Stimulated activated CD4-positive, alpha-beta T cell treated with anti-CD3 and anti-CD28 coated beads, TNF-alpha, amount 100 ng/mL, for 1 hour (primary cell): ENCODE measurements around the gene FTO.

Experiments
- DNase-seq, 3 donors: peaks; one replicate each; pipeline ENCODE4 v3.0.0-alpha.2; 2020; ENCODE audit warnings: low read depth in 3 of 3, low spot score in 1 of 3

Gene FTO

DNA sequence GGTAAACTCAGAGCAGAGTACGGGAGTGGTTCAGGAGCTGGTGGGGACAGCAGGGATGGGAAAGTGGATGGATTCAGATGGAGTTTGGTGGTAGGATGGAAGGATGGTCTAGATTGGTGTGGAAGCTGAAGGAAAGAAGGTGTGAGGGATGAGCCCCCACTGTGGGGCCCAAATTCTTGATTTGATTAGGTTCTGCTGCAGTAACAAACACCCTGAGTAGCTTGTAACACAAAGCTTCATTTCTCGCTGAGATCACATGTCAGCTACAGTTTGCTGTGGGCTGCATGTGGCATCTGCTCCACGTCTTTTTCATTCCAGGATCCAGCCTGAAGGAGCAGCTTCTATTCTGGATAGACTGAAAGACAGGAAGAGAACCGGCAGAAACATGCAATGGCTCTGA, 438.8 kb downstream of the FTO start:
- DNase-seq: no peak

- DNase-seq: no peak
Measured at GRCh38 chr16:54143410-54143809, 439.5 kb downstream of the FTO start.

GRCh38 chr16:54143934-54144571, 440.1 kb downstream of the FTO start:
- no peak for DNase-seq

GRCh38 chr16:54144572-54144947, 440.6 kb downstream of the FTO start:
- no peak for DNase-seq

DNA sequence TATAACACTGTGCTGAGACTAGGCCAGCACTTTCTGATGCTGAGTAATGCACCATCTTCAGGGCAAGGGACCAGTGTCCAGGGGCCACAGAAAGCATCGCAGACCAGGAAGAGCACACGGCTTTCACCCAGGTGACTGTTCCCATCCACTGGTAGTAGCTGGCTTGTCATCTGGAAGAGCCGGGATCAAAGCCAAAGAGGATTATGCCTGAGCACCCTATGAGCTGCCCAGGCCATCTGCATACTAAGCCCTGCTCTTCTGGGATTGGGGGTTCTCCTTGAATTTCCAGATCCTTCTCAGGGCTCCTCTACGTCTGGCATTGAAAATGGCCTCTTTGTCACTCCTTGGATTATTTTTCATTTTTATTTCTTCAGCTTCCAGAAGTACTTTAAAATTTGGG, 441.9 kb downstream of the FTO start:
- DNase-seq: no peak

DNA sequence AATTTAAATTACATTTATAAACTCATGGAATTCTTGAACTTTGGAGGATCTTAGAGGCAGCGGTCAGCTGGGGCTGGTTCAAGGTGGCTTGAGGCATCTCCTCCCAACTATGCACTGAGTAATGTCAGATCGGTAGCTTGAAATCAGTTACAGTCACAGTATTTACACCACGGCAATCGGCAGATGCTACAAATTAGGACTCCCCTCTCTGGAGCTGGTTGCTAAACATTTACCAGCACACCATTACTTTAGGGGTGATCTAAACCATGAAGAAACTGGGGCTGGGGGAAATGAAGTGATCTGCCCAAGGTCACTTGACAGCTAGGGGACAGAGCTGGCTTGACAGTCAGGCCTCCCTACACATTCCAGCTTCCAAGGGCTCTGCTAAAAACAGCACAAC, 445.0 kb downstream of the FTO start:
- DNase-seq: no peak

DNA sequence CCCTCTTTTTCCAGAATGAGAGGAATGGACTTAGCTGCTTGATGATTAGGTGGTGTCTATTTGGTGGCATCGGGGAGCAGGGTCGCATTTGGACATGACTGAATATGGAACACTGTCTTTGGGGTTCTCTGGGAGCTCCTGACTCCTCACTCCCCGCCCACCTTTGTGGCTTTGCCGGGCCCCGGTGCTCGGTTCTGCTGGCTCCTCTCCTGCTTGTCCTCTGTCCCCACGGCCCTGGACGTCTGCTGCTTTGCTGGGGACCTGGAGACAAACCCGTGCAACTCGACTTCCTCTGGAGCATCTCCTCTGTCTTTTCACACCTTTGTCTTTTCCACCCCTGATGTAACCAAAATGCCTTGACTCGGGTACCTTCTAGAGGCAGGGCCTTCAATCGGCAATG, 446.9 kb downstream of the FTO start:
- no peak for DNase-seq

DNA sequence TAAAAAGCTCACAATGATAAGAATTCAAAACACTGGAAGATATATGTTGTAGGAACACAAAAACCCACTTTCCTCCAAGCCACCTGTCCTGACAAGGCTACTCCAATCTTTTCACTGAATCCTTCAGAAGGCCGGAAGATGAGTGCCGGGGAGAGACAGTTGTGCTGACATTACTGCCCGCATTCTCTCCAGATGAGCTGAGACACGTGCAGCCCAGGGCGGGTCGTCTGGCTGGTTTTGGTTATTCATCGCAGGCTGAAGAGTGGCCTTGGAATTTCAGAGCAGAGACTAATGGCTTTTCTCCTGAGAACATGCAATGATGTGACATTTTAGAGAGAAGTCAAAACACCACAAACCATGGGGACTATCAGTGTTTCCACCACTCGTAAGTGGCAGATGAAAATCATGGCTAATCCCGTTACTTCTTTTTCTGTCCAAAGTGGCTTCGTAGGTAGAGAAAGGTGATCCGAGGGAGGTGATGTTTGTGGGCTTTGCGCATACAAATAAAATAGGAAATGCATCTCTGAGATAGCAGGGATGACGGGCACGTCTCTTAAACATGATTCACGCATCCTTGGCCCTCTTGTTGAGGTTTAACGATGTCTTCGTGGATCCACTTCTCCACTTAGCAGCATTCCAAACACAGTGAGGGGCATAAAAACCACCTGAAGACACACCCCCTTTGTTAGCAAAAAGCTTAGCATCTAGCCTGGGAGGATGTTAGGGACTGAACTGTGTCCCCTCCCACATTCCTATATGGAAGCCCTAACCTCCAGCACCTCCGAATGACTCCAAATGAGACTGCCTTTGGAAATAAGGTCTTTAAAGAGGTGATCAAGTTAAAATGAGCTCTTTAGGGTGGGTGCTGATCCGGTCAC, 448.6 kb downstream of the FTO start:
- no peak for DNase-seq

DNA sequence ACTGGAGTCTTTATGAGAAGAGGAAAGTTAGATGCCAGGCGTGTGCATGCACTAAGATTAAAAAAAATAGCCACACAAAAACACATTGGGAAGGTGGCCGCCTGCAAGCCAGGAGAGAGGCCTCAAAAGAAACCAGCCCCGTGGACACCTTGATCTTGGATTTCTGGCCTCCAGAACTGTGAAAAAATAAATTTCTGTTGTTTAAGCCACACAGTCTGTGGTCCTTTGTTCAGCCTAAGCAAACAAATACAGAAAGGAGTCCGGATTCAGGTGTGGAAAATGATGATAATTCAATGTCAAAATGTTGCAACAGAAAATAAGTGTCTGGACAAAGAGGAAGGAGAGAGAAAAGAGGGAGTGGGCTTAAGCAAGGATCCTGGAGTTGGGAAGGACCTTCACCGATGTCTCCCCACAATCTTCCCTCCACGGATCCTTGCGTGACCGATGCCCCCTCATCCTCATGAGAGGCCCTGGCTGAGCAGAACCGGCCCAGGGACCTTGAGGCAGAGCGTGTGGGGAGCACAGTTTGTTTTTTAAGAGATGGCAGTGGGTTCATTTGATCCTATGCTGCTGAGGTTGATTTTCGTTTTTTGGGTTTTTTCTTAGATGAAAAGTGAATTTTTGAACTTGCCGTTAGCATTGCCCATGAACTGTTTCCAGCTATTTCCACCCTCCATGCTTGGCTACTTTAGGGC, 449.4 kb downstream of the FTO start:
- DNase-seq: no peak

DNA sequence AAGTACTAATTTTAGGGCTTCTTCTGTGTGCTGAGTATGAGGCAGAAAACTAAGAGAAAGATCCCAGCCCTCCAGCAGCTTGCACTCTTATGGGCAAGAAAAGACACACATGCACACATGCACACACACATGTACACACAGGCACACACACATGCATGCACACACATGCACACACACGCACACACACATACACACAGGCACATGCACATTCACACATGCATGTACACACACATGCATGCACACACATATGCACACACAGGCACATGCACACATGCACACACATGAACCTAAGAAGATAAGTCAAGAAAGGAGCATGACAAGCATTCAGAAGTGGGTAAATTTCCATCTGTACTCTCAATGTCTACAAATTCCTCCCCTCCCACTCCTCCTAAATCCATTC, 452.4 kb downstream of the FTO start:
- DNase-seq: no peak

DNA sequence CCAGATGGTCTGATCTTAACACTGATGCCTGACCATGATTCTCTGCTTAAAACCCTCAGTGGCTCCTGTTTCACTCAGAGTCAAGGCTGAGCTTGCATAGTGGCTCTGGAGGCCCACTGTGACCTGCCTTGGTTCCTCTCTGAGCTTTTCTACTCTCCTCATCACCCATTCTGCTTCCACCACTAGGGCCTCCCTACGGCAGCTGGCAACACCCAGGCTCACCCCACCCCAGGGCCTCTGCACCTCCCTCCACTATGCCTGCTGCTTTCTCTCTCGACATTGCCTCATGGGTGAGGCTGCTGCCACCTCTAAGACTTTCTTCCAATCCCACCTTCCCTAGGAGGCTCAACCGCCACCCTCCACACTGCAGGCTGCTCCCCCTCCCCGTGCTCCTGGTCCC, 455.0 kb downstream of the FTO start:
- DNase-seq: no peak

DNA sequence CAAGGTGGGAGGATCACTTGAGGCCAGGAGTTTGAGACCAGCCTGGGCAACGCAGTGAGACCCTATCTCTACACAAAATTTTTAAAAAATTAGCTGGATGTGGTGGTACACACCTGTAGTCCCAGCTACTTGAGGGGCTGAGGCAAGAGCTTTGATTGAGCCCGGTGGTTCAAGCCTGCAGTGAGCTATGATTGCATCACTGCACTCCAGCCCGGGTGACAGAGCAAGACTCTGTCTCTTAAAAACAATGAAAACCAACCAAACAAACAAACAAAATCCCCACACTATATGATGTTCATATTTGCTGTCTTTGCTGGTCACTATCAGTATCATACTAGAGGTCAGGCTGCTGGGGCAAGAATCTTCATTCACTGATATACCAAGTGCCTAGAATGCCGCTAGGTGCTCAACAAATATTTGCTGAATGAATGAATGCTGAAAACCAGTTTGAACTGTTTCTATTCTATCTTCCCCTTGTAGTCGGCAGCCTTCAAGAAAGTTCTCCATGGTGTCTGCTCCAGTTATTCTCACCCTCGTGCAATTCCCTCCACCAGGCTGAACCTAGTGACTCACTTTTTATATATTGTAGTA, 455.6 kb downstream of the FTO start:
- DNase-seq: no peak

DNA sequence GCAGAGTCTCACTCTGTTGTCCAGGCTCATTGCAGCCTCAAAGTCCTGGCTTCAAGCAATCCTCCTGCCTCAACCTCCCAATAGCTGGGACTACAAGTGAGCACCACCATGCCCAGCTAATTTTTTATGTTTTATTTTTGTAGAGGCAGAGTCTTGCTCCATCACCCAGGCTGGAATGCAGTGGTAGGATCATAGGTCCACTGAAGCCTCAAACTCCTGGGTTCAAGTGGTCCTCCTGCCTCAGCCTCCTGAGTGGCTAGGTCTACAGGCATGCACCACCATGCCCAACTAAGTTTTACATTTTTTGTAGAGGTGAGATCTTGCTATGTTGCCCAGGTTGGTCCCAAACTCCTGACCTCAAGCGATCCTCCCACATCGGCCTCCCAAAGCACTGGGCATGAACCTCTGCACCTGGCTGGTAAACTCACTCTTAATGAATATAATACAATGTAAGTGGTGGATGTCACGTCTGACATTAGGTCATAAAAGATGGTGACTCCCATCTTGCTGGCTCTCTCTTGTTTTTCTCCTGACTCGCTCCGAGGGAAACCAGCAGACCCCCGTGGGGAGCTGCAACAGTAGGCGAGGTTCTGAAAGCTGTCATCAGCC, 456.4 kb downstream of the FTO start:
- no peak for DNase-seq

- DNase-seq: no peak
Measured at GRCh38 chr16:54160939-54161897, 457.3 kb downstream of the FTO start.

GRCh38 chr16:54163197-54163843, 459.4 kb downstream of the FTO start:
- DNase-seq: no peak

- DNase-seq: no peak
Measured at GRCh38 chr16:54164789-54165173, 460.8 kb downstream of the FTO start.

GRCh38 chr16:54165174-54165911, 461.4 kb downstream of the FTO start:
- no peak for DNase-seq

GRCh38 chr16:54165912-54166865, 462.2 kb downstream of the FTO start:
- no peak for DNase-seq
